Kidney (tissue), 14 donors: ENCODE results near the gene ITLN1. TPM values are rescaled to one million over a fixed set of nuclear protein-coding genes. Genes with fewer than 3 reads are reported as not detected.

ENCODE experiments used
- DNase-seq, 5 donors: peaks; one replicate each; pipeline ENCODE4 v3.0.0-alpha.2; 2013 to 2020
- FAIRE-seq: peaks from 2 replicates; lab custom pipeline; 2012; peaks lifted over from hg19 to GRCh38; lab: Jason Lieb, UNC
- H3K27ac ChIP-seq, 2 donors: one replicate each; pipeline ENCODE4 v1.7.0; 2013; ENCODE audit warnings: low read depth in 2 of 2, low read length in 2 of 2, inconsistent platforms in 1 of 2
- H3K27me3 ChIP-seq: one replicate; pipeline ENCODE4 v1.7.1; 2013; ENCODE audit warnings: low read length, inconsistent platforms; ENCODE audit not compliant: control insufficient read depth, insufficient read depth
- H3K36me3 ChIP-seq, 3 donors: one replicate each; pipeline versions ENCODE4 v1.7.0 to v1.7.1; 2013; ENCODE audit warnings: low read length in 3 of 3, control low read depth in 1 of 3, inconsistent platforms in 1 of 3; ENCODE audit not compliant: insufficient read depth in 3 of 3, control insufficient read depth in 2 of 3
- H3K4me1 ChIP-seq, 3 donors: one replicate each; pipeline versions ENCODE4 v1.7.0 to v1.7.1; 2013; ENCODE audit warnings: low read length in 3 of 3, inconsistent platforms in 1 of 3, low read depth in 1 of 3; ENCODE audit not compliant: control insufficient read depth in 2 of 3, insufficient read depth in 2 of 3
- H3K4me3 ChIP-seq, 3 donors: one replicate each; pipeline versions ENCODE4 v1.7.0 to v1.8.1; 2013; ENCODE audit warnings: low read length in 3 of 3, control low read depth in 1 of 3, inconsistent platforms in 1 of 3
- H3K9ac ChIP-seq, 3 donors: one replicate each; pipeline versions ENCODE4 v1.7.0 to v1.7.1; 2013; ENCODE audit warnings: low read length in 3 of 3, control low read depth in 1 of 3, inconsistent platforms in 1 of 3
- H3K9me3 ChIP-seq, 3 donors: one replicate each; pipeline versions ENCODE4 v1.7.0 to v1.7.1; 2013; ENCODE audit warnings: low read length in 3 of 3, control low read depth in 1 of 3, inconsistent platforms in 1 of 3; ENCODE audit not compliant: control insufficient read depth in 2 of 3, insufficient read depth in 1 of 3
- CTCF ChIP-seq: IDR thresholded peaks from 3 replicates; pipeline ENCODE4 v1.5.1; 2012; ENCODE audit warnings: mild to moderate bottlenecking, moderate library complexity, borderline replicate concordance; ENCODE audit not compliant: insufficient read depth; ENCODE audit errors: extremely low read depth
- intact Hi-C: fragments of 100-400 bp; cut with DNase I; formaldehyde crosslinking; loops from one replicate; pipeline ENCODE4 v1.11.1; 2022
- polyA plus RNA-seq: library from polyadenylated mRNA; stranded (reverse); fragments of 350-450 nt; fragmentation: Illumina TruSeq; extraction: RNeasy Lipid Tissue Mini Kit (QIAGEN cat#74804); gene quantifications from one replicate; pipeline ENCODE4 v1.2.3, GENCODE V29; 2014; ENCODE audit warnings: low read depth, low replicate concordance; ENCODE audit not compliant: insufficient read depth
- total RNA-seq: library from RNA; stranded (reverse); fragmentation: NEBNext Ultra II Directional; extraction: Animal tissue kit (Norgen Biotek cat#: 25700); gene quantifications from one replicate; pipeline ENCODE4 v1.2.1, GENCODE V29; 2021
- donor health status: control.
- donor health status: control.
- donor health status: control.
- donor health status: control.
- donor health status: control.
- donor health status: DM: yes; HTN: yes; CAD: no.
- donor health status: Normal renal cell carcinoma (clear cell type).

ITLN1 gene
- total and polyA plus RNA-seq, 2 donors from 2014 or later: 15.4 TPM; not detected in 1

DNA sequence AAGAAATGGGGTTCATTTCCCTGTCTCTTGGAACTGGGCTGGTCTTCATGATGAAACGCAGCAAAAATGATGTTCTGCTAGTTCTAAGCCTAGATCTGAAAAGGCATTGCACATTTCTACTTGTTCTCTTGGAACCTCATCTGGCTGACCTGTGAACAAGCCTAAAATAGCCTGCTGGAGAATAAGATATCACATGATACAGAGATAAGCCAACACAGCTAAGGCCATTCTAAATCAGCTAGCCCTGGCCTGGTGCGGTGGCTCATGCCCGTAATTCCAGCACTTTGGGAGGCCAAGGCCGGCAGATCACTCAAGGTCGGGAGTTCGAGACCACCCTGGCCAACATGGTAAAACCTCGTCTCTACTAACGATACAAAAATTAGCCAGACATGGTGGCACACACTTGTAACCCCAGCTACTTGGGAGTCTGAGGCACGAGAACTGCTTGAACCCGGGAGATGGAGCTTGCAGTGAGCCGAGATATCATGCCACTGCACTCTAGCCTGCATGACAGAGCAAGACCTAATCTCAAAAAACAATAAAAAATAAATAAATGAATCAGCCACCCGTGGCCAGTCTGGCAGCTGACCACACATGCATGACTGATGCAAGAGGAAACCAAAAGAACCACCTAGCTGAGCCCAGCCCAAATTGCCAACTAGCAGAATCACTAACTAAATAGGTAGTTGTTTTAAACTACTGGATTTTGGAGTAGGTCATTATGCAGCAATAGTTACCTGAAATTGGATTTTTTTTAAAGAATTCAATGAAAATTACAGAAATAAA is 40.3 kb downstream of the ITLN1 start:
- intact Hi-C loops: no loop called here
- Histone ChIP-seq H3K9me3 (no peaks in the 10 kb centered on the region), H3K27me3 (no peaks in the 10 kb centered on the region), H3K4me3 (no peak overlapping the region), H3K27ac (no peak overlapping the region), H3K36me3 (no peaks in the 10 kb centered on the region), H3K4me1 (no peaks in the 10 kb centered on the region), H3K9ac (no peak overlapping the region)
- FAIRE-seq: no peak
- no peak for DNase-seq
- no peak for TF ChIP-seq CTCF

DNA sequence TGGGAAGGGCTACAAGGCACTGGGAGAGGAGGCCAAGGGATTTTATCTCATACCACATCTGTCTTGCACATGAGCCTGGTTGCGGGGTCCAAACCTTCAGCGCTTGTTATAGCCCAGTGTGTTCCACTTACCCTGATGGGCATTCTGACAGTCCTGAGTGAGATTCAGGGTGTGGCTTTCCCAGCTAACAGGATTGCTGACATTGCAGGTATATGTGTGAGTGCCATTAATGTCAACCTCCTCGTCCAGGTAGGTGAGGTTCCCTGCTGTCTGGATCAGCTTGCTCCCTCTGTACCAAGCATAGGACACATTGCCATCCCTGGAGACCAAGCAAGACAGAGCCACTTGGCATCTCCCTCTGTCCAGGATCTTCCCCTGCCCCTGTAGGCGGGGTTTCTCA is 43.9 kb downstream of the ITLN1 start:
- no peaks in the 10 kb centered on the region for H3K4me1 ChIP-seq
- FAIRE-seq: no peak
- H3K4me3 ChIP-seq: no peak overlapping the region
- no peak overlapping the region for H3K9ac ChIP-seq
- H3K27ac ChIP-seq: no peak overlapping the region
- no peak for DNase-seq
- H3K27me3 ChIP-seq: no peaks in the 10 kb centered on the region
- no peak for TF ChIP-seq CTCF
- no peaks in the 10 kb centered on the region for H3K9me3 ChIP-seq
- no peaks in the 10 kb centered on the region for H3K36me3 ChIP-seq
- intact Hi-C loops: no loop called here

DNA sequence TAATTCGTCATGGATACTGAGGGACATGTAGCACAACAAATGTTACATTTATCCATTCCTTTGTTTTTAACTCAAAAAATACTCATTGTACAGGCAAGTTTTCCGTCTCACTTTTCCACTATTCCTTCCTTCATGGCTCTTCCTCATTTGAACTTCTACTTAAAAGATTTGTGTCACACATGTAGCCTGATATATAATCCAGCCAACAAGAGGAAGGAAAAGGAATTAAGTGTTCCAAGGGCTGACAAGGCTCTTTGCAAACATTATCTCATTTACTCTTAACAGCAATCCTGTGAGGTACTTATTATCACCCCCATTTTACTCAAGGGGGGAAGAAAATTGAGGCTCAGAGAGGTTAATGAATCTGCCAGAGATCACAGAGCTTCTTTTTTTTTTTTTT is 45.2 kb downstream of the ITLN1 start:
- no peak overlapping the region for H3K27ac ChIP-seq
- FAIRE-seq (no peak), DNase-seq (no peak)
- H3K4me3 ChIP-seq: no peak overlapping the region
- no peak overlapping the region for H3K9ac ChIP-seq
- H3K27me3 ChIP-seq: no peaks in the 10 kb centered on the region
- no peaks in the 10 kb centered on the region for H3K9me3 ChIP-seq
- no peaks in the 10 kb centered on the region for H3K4me1 ChIP-seq
- no peak for TF ChIP-seq CTCF
- H3K36me3 ChIP-seq: no peaks in the 10 kb centered on the region
- intact Hi-C loops: no loop called here
